ENCODE data around the gene YPEL2. TPM values are rescaled to one million over a fixed set of nuclear protein-coding genes. Genes with fewer than 3 reads are reported as not detected.
"Not testable (repeated sequence)": the region's sequence is repeated elsewhere in the genome, so short reads cannot be mapped to it uniquely, and the experiment has no call there.

YPEL2 gene
- total RNA-seq, 2 donors from 2014 or later = 25.8 to 40.3 TPM

DNA sequence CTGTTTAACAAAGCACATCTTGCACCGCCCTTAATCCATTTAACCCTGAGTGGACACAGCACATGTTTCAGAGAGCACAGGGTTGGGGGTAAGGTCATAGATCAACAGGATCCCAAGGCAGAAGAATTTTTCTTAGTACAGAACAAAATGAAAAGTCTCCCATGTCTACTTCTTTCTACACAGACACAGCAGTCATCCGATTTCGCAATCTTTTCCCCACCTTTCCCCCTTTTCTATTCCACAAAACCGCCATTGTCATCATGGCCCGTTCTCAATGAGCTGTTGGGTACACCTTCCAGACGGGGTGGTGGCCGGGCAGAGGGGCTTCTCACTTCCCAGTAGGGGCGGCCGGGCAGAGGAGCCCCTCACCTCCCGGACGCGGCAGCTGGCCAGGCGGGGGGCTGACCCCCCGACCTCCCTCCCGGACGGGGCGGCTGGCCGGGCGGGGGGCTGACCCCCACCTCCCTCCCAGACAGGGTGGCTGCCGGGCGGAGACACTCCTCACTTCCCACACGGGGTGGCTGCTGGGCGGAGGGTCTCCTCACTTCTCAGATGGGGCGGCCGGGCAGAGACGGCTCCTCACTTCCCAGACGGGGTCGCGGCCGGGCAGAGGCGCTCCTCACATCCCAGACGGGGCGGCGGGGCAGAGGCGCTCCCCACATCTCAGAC, 62.4 kb downstream of the YPEL2 start:
- intact Hi-C loops (cut with DNase I); DNase-seq (ENCODE audit: low spot score): not testable (repeated sequence)

DNA sequence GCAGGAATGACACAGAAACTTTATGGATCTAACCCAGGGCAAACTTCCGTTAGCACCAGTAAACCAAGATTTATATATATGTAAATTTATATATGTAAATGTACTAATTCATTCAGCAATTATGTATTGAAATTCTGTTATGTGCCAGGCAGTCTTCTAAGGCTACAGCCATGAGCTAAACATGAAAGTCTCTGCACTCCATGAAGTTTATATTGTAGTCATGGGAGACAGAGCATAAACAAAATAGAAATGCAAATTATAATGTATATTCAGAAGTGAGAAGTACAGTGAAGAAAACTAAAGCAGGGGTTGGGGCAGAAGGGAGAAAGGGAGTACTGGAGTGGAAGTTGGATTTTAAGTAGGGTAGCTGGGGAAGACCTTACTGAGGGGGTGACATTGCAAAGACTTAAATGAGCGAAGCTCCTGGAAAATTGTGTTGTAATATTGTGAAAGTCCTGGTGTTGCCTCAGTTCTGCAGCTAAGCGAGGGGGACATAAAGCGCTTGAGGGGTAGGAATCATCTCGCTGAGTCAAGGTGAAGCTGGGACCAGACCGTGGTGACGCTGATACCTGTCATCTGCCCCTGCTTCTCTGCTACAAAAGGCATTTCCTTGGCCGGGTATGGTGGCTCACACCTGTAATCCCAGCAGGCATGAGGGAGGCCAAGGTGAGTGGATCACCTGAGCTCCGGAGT, 64.8 kb downstream of the YPEL2 start:
- DNase-seq (ENCODE audit: low spot score) = no peak
- intact Hi-C loops (cut with DNase I) = no loop called here

DNA sequence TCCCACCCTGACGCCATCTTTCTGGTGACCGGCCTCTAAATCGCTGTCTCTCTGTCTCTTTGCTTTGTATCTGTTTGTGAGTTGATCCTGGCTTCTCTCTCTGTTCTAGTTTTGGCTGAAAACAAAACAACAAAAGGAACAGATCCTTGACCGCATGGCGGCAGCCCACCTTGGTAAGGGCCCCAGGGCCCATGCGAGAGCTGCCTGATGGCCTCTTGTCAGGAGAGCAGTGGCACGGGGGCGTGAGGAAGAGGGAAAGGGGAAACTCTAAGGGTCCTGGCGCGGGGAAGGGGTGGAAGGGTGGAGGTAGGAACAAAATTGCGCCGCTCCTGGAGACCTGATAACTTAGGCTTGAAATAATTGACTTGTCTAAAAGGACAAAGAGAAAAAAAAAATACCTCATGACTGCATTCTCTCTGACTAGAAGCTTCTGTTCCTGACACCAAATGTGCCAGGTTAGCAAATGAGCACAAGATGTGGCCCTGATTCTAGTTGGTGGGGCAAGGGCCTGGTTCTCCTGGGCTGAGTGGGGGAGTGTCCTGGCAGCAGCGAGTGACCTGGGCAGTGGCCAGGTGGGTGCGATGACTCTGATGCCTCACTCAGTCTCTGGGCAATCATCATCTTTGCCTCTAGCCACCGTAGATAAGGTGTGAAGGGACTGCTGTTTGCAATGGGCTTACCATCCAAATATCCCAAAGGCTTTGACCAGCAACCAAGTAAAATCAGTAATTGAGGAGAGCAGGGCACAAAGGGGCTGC, 66.0 kb downstream of the YPEL2 start:
- DNase-seq (ENCODE audit: low spot score) = no peak
- intact Hi-C loops (cut with DNase I) = no loop called here

DNA sequence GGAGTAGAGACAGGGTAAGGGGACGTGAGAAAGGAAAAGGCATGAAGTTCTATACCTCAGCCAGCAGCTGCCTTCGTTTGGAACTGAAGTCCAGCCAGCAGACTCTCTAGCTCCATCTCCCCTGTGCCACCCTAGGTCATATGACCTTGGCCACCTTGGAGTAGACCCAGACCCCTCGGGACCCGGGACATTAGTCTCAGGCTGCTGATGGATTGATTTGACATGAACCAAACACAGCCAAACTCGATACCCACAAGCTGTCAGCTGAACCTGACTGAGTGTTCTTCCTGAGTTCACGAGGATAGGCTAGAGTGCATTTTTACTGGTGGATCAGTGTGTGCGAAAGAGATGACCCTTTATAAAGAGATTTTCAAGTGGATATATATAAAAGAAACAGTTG, 68.5 kb downstream of the YPEL2 start:
- DNase-seq (ENCODE audit: low spot score) = no peak
- intact Hi-C loops (cut with DNase I) = no loop called here

DNA sequence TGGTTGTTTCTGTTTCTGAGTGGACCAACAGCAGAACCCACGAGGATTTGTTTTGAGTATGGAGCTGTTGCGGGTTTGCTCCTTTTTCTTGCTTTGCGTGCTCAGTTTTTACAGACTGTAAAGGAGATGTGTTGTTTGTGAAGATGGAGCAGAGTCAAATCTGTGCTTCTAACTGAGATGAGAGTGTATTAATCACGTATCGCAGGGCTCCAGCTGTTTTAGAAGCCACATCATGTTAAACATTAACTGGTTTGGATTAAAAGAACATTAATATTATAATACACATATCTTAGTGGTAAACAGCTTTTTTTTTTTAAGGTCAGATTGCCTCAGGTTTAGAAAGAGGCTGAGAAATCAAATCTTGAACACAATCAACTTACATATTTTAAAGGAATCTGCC, 69.4 kb downstream of the YPEL2 start:
- DNase-seq (ENCODE audit: low spot score) = no peak
- intact Hi-C loops (cut with DNase I) = no loop called here

DNA sequence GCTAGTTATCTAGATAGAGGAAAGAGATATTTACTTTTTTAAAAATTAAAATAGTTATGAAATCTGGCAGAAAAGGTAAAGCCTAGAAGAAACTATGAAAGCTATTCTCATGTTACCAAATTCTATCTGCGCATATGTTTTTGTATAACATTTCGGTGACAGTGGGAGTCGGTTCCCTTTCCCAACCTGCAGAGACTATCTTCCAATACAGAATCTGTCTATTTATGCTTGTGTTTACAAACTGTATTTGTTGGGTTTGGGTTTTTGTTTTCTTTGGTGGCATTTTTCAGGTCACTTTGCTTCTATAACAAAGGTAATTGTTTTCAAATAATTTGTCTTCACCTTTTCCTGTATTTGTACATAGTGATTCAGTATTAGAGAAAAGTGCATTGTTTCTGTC, 69.8 kb downstream of the YPEL2 start:
- intact Hi-C loops (cut with DNase I) = no loop called here
- DNase-seq (ENCODE audit: low spot score) = no peak

DNA sequence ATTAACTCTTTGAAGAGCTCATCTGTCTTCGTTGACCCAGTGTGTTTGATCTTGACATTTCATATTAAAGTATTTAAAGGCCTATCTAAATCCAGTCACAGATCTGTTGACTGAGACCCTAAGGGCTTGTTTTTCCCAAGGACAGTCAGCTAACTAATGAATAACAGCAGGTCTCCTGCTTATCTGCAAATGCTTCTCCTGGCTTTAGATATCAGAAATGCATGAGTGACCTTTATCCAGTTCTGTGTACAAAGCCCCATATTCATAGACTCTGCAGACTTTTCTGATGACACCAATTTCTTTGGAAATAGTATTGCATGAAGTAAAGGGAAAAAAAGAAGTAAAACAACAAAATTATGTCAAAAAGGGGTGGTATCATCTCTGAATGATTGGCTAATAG, 70.3 kb downstream of the YPEL2 start:
- DNase-seq (ENCODE audit: low spot score) = no peak
- intact Hi-C loops (cut with DNase I) = no loop called here

DNA sequence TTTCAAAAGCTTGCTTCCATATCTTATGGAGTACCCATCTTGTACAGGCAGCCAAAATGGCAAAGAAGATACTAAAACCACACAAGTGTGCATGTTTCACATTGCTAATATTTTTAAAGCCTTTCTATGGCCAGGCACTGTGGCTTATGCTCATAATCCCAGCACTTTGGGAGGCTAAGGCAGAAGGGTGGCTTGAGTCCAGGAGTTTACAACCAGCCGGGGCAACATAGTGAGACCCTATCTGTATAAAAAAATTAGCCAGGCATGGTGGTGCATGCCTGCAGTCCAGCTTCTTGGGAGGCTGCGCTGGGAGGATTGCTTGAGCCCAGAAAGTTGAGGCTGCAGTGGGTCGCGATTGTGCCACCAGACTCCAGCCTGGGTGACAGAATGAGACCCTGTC, 71.3 kb downstream of the YPEL2 start:
- DNase-seq (ENCODE audit: low spot score) = no peak
- intact Hi-C loops (cut with DNase I) = no loop called here

DNA sequence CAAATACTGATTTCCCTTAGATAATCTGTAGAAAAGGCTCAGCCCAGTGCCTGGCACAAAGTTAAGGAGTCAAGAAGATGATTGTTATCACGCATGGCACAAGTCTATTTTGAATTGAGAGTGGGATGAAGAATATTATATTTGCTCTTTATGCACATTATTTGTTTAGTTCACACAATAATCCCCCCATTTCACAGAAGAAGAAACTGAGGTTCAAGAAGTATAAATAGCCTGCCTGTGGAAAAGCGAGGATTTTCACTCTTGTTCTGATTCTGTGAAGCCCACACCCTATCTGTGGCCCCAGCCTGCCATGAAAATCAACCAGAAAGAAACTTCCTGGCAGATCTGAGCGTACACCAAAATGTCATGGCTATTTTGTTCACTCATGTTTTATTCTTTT, 73.0 kb downstream of the YPEL2 start:
- no peak for DNase-seq (ENCODE audit: low spot score)
- intact Hi-C loops (cut with DNase I) = no loop called here

DNA sequence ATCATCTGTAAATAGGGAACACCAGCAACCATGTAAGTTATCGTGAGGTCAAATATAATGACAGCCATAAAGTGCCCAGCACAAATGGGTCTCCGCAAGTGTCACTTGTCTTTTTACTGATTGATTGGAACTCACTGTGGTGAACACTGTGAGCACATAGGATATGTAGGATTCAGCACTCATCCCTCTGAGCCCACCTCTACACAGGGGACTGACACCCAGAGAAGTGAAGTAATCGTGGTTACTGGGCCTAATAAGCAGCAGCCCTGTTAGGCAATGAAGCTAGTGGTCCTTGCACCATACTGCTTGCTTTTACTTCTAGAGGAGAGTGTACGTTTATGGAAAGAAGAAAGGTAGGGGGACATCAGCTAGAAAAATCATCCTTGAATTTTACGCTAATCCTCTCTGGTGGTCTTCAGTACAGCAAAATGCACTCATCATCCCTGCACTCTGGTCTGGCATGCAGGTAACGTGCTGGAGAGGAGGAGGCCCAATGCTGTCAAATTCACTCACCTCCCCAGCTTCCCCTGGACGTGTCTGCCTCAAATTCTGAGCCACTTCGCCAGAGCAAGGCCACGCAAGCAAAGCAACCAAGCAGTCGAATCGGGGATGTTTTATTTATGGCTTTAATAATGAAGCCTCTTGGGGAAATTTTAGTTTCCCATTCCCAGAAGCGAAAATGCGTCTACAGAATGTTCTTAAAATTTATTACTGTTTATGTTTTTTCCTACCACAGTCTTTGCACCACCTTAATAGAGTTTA, 74.7 kb downstream of the YPEL2 start:
- no peak for DNase-seq (ENCODE audit: low spot score)
- intact Hi-C loops (cut with DNase I) = no loop called here

DNA sequence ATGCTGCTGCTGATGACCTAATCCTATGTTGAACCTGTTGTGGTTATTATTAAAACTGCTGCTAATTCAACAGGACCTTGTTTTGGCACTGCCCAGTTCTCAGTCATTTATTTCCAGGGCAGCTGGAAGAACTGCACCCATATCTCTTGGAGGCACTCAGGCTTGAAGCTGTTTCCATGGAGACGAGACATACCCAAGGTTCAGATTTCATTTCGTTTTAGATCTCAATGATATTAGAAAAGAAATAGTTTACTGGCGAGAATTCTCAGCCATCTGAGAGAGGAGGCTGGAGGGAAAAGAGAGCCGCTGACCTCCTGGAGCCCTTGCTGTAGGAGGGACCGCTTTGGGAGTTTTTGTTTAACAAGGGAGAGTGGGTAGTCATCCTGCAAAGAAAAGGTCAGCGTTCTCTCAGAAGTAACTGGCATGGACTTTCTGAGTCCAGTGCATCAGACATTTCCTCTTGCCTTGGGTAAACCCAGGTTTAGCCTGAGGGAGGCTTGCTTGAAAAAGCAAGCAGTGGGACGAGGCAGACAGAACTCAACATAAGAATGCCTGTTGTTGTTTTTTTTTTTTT, 75.4 kb downstream of the YPEL2 start:
- DNase-seq (ENCODE audit: low spot score) = no peak
- intact Hi-C loops (cut with DNase I) = no loop called here

DNA sequence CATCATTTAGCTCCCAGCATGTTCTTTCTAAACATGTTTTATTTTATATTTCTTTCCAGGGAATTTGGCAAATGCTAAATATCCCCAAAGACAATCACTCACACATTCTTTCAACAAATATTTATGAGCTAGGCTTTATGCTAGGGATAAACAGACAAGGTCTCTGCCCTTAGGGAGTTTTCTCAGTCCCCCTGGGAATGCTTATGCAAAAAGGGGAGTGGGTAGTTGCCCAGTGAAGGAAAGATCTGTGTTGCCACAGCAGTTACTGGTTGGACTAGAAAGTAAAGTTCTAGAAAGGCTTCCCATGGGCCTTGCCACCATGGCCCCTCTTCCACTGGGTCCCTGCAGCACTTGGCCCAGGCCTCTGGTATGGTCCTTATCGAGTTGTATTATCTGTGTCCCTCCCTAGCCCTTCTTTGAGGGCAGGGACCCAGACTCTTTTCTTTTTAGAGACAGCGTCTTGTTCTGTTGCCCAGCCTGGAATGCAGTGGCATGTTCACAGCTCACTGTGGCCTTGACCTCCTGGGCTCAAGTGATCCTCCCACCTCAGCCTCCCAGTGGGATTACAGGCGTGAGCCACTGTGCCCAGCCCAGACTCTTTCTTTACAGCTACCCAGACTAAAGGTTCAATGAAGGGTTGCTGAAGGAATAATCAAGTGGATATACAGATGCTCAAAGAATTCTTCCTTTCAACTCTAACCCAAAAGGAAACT, 78.0 kb downstream of the YPEL2 start:
- intact Hi-C loops (cut with DNase I) = no loop called here
- DNase-seq (ENCODE audit: low spot score) = no peak

DNA sequence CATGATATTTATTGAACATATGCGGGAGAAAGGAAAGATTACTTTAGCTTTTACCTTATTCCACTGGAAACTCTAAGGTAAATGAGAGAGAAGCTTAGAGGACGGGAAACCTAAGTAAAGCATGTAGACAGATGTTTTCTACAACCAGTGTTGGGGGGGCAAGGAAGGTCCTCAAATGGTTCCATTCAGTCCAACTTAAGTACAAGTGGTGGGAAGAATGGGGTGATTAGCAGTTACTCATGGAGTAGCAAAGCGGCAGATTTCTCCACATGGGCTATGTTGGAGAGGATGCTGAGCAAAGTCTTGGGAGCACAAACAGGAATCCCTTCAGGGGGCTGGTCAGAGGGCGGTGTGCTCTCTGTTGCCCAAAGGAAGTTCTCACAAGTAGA, 78.6 kb downstream of the YPEL2 start:
- DNase-seq (ENCODE audit: low spot score) = no peak
- intact Hi-C loops (cut with DNase I) = no loop called here

GRCh38 chr17:59412431-59412830, 81.0 kb downstream of the YPEL2 start:
- intact Hi-C loops (cut with DNase I); DNase-seq (ENCODE audit: low spot score): not testable (repeated sequence)

- intact Hi-C loops (cut with DNase I) = no loop called here
- DNase-seq (ENCODE audit: low spot score) = no peak
Measured at GRCh38 chr17:59413014-59413766, 81.7 kb downstream of the YPEL2 start.

- intact Hi-C loops (cut with DNase I) = no loop called here
- DNase-seq (ENCODE audit: low spot score) = no peak
Measured at GRCh38 chr17:59415397-59415796, 83.9 kb downstream of the YPEL2 start.

GRCh38 chr17:59416184-59416583, 84.7 kb downstream of the YPEL2 start:
- no peak for DNase-seq (ENCODE audit: low spot score)
- intact Hi-C loops (cut with DNase I) = no loop called here

DNA sequence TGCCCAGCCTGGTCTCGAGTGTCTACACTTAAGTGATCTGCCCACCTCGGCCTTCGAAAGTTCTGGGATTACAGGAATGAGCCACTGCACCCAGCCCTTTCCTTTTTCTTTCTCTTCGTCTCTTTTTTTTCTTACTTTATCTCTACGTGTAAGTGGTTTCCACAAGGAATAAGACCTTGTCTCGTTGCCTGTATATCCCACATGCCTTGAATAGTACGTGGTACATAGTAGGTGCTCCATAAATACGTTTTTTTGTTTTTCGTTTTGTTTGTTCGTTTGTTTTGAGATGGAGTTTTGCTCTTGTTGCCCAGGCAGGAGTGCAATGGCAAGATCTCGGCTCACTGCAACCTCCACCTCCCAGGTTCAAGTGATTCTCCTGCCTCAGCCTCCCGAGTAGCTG, 86.0 kb downstream of the YPEL2 start:
- DNase-seq (ENCODE audit: low spot score) = no peak
- intact Hi-C loops (cut with DNase I) = no loop called here
